ENCODE data around the gene SYNE1.
"Not testable (repeated sequence)": the region's sequence is repeated elsewhere in the genome, so short reads cannot be mapped to it uniquely, and the experiment has no call there.

SYNE1 gene

DNA sequence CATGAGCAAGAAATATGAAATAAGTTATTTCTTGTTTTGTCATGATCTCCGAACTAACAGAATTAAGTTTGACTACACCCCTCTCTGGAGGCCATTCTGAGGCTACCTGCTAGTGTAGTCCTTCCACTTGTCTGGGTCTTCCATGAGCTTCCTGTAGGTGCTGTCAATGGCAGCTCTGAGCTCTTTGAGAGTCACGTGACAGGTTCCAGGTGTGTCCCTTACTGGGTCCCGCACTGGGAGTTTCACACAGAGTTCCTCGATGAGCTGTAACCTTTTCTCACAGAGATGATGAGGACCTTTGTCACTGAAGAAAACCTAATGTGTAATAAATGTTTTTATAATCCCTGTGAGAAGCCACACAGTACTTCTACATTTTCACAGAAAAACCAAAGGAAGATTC, 186.6 kb downstream of the SYNE1 start:
- DNase-seq (ENCODE audit: low read depth, low spot score): no peak
- no peaks in the 10 kb centered on the region for H3K9me3 ChIP-seq (ENCODE audit: insufficient read depth, low read length)
- TF ChIP-seq YY1 (IDR thresholded peaks at IDR 0.05; ENCODE audit: insufficient read depth, insufficient read length): no peak
- TF ChIP-seq SUZ12 (IDR thresholded peaks at IDR 0.05; ENCODE audit: extremely low read depth, insufficient read depth, insufficient read length): no peak
- TF ChIP-seq ZNF274 (IDR thresholded peaks at IDR 0.05; ENCODE audit: low read depth, low read length): no peak
- H3K9ac ChIP-seq (ENCODE audit: insufficient read length, low read depth): no peak overlapping the region
- H3K27me3 ChIP-seq (ENCODE audit: insufficient read depth, insufficient read length): no peaks in the 10 kb centered on the region
- no peak overlapping the region for H3K4me3 ChIP-seq (ENCODE audit: insufficient read length, low read depth)
- no peaks in the 10 kb centered on the region for H3K4me1 ChIP-seq (ENCODE audit: insufficient read depth, insufficient read length)
- H3K36me3 ChIP-seq (ENCODE audit: insufficient read depth, insufficient read length, low read length): no peaks in the 10 kb centered on the region

DNA sequence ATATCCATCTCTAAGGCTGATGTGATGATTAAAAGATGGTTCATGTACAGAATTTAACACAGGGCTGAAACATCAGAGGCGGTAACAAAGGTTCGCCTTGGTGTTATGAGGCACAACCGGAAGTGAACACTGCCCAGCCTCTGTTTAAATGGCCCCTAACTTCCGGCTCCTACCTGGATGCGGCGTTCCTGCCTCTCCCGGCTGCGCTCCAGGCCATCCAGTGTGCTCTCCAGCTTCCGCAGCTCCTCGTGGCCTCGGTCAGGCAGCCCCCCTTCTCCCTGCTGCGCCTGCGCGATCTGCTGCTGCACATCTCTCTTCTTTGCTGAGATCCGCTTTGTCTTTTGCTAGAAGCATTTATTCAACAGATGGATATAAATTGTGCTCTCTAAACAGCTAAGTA, 195.3 kb downstream of the SYNE1 start:
- no peak for DNase-seq (ENCODE audit: low read depth, low spot score)
- TF ChIP-seq SUZ12 (IDR thresholded peaks at IDR 0.05; ENCODE audit: extremely low read depth, insufficient read depth, insufficient read length) (no peak), YY1 (IDR thresholded peaks at IDR 0.05; ENCODE audit: insufficient read depth, insufficient read length) (no peak), ZNF274 (IDR thresholded peaks at IDR 0.05; ENCODE audit: low read depth, low read length) (no peak)

DNA sequence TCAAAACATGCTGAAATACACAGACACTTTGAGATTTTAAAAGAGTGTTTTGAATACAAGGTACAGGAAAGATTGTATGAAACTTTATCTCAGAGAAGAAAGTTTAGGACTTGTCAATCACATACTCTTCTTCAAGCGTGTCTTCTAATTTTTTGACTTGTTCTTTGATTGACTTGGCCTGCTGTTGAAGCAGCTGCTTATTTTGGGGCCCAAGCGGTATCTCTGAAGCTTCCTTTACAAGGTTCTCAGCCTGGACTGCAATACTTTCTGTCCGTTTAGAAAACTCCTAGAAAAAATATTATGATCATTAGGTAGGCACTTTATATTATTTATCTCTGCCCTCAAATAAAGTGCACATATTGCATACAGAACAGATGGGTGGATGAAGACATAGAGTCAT, 201.3 kb downstream of the SYNE1 start:
- H3K27me3 ChIP-seq (ENCODE audit: insufficient read depth, insufficient read length): no peaks in the 10 kb centered on the region
- no peaks in the 10 kb centered on the region for H3K9me3 ChIP-seq (ENCODE audit: insufficient read depth, low read length)
- no peak overlapping the region for H3K4me3 ChIP-seq (ENCODE audit: insufficient read length, low read depth)
- H3K4me1 ChIP-seq (ENCODE audit: insufficient read depth, insufficient read length): no peaks in the 10 kb centered on the region
- no peak for DNase-seq (ENCODE audit: low read depth, low spot score)
- no peak overlapping the region for H3K9ac ChIP-seq (ENCODE audit: insufficient read length, low read depth)
- TF ChIP-seq SUZ12 (IDR thresholded peaks at IDR 0.05; ENCODE audit: extremely low read depth, insufficient read depth, insufficient read length) (no peak), YY1 (IDR thresholded peaks at IDR 0.05; ENCODE audit: insufficient read depth, insufficient read length) (no peak), ZNF274 (IDR thresholded peaks at IDR 0.05; ENCODE audit: low read depth, low read length) (no peak)
- no peaks in the 10 kb centered on the region for H3K36me3 ChIP-seq (ENCODE audit: insufficient read depth, insufficient read length, low read length)

More for the DNA sequence above, 195.3 kb downstream of the SYNE1 start:
- Histone ChIP-seq H3K4me1 (ENCODE audit: insufficient read depth, insufficient read length) (no peaks in the 10 kb centered on the region), H3K4me3 (ENCODE audit: insufficient read length, low read depth) (no peak overlapping the region), H3K36me3 (ENCODE audit: insufficient read depth, insufficient read length, low read length) (no peaks in the 10 kb centered on the region), H3K27me3 (ENCODE audit: insufficient read depth, insufficient read length) (no peaks in the 10 kb centered on the region), H3K9me3 (ENCODE audit: insufficient read depth, low read length) (no peaks in the 10 kb centered on the region), H3K9ac (ENCODE audit: insufficient read length, low read depth) (no peak overlapping the region)

DNA sequence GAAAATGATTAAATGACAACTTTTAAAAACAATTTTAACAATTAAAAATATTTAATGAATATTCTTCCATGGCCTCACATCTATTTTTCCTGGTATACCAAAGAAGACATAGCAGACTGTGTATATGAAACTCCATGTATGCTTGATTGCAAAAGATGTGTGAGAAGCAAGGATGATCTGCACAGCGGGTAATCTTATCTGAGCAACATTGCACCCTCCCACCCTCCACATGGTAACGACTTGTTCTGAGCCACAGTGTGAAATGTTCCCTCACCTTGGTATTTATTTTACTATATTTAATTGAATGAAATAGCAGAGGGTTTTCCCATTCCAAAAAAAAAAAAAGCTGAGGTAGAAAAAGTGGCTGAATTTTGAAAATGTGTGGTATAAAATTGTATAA, 204.4 kb downstream of the SYNE1 start:
- H3K9me3 ChIP-seq (ENCODE audit: insufficient read depth, low read length): no peaks in the 10 kb centered on the region
- no peak overlapping the region for H3K9ac ChIP-seq (ENCODE audit: insufficient read length, low read depth)
- H3K36me3 ChIP-seq (ENCODE audit: insufficient read depth, insufficient read length, low read length): no peaks in the 10 kb centered on the region
- no peak for TF ChIP-seq ZNF274 (IDR thresholded peaks at IDR 0.05; ENCODE audit: low read depth, low read length)
- H3K4me1 ChIP-seq (ENCODE audit: insufficient read depth, insufficient read length): no peaks in the 10 kb centered on the region
- H3K27me3 ChIP-seq (ENCODE audit: insufficient read depth, insufficient read length): no peaks in the 10 kb centered on the region
- no peak overlapping the region for H3K4me3 ChIP-seq (ENCODE audit: insufficient read length, low read depth)
- DNase-seq (ENCODE audit: low read depth, low spot score): no peak

- no peak for DNase-seq (ENCODE audit: low read depth, low spot score)
- Histone ChIP-seq H3K27me3 (ENCODE audit: insufficient read depth, insufficient read length) (no peaks in the 10 kb centered on the region), H3K4me3 (ENCODE audit: insufficient read length, low read depth) (no peak overlapping the region), H3K4me1 (ENCODE audit: insufficient read depth, insufficient read length) (no peaks in the 10 kb centered on the region), H3K36me3 (ENCODE audit: insufficient read depth, insufficient read length, low read length) (no peaks in the 10 kb centered on the region), H3K9me3 (ENCODE audit: insufficient read depth, low read length) (no peaks in the 10 kb centered on the region), H3K9ac (ENCODE audit: insufficient read length, low read depth) (no peak overlapping the region)
- TF ChIP-seq SUZ12 (IDR thresholded peaks at IDR 0.05; ENCODE audit: extremely low read depth, insufficient read depth, insufficient read length): no peak
- TF ChIP-seq YY1 (IDR thresholded peaks at IDR 0.05; ENCODE audit: insufficient read depth, insufficient read length): no peak
- TF ChIP-seq ZNF274 (IDR thresholded peaks at IDR 0.05; ENCODE audit: low read depth, low read length): no peak
Measured at GRCh38 chr6:152428126-152428525, 209.0 kb downstream of the SYNE1 start.

DNA sequence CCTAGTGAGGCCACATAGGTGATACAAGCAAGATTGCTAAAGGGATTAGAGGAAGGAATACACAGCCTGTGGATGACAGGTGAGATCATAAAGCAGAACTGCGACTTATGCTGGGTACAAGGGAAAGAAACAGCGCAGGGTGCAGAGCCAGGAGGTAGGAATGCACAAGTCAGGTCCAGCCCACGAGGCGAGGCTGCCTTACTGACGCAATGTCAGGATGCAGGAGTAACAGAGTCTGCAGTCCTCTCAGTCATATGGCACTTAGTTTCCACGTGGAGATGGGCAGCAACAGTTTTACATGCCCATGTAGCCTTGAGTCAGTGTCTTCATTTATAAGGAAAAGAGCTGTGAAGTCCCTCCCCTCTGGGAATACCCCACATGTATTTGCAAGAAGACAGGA, 210.9 kb downstream of the SYNE1 start:
- no peak for TF ChIP-seq YY1 (IDR thresholded peaks at IDR 0.05; ENCODE audit: insufficient read depth, insufficient read length)
- TF ChIP-seq SUZ12 (IDR thresholded peaks at IDR 0.05; ENCODE audit: extremely low read depth, insufficient read depth, insufficient read length): no peak
- no peak for TF ChIP-seq ZNF274 (IDR thresholded peaks at IDR 0.05; ENCODE audit: low read depth, low read length)
- Histone ChIP-seq H3K4me3 (ENCODE audit: insufficient read length, low read depth) (no peak overlapping the region), H3K27me3 (ENCODE audit: insufficient read depth, insufficient read length) (no peaks in the 10 kb centered on the region), H3K36me3 (ENCODE audit: insufficient read depth, insufficient read length, low read length) (no peaks in the 10 kb centered on the region), H3K4me1 (ENCODE audit: insufficient read depth, insufficient read length) (no peaks in the 10 kb centered on the region), H3K9ac (ENCODE audit: insufficient read length, low read depth) (no peak overlapping the region), H3K9me3 (ENCODE audit: insufficient read depth, low read length) (no peaks in the 10 kb centered on the region)
- no peak for DNase-seq (ENCODE audit: low read depth, low spot score)

DNA sequence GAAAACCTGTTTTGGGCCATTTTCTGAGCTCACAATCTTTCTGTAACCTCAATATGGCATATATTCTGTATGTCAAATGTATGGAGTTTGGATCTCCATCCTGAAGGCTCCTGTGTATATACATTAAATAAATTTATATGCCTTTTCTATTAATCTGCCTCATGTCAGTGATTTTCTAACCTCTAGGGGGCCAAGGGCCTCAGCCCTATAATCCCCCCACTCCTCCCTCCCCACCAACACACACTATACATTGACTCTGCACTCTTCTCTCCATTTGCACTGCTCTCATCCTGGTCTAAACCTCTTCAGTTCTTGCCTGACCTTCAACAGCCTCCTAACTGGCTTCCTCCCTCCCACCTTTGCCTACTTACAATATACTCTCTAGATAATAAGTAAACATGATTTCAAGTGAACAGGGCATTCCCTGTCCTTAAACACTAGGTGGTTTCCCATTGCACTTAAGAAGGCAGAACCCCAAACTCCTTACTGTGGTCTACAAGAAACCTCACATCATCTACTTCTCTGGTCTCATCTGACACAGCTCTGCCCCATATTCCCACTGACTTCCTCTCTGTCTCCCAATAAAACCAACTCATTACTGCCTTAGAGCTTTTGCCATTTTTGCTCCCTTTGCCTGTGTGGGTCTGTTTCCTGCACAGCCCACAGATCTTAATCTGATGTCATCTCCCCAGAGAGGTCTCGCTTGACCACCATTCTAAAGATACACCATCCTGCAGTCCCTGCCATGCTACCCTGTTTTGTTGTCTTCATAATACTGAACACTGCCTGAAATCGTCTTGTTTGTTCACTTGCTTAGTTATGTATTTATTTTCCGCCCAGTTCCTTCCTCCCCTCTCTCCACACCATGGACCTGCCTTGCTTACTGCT, 213.7 kb downstream of the SYNE1 start:
- no peaks in the 10 kb centered on the region for H3K4me1 ChIP-seq (ENCODE audit: insufficient read depth, insufficient read length)
- DNase-seq (ENCODE audit: low read depth, low spot score): no peak
- H3K9ac ChIP-seq (ENCODE audit: insufficient read length, low read depth): no peak overlapping the region
- H3K36me3 ChIP-seq (ENCODE audit: insufficient read depth, insufficient read length, low read length): no peaks in the 10 kb centered on the region
- H3K27me3 ChIP-seq (ENCODE audit: insufficient read depth, insufficient read length): no peaks in the 10 kb centered on the region
- TF ChIP-seq SUZ12 (IDR thresholded peaks at IDR 0.05; ENCODE audit: extremely low read depth, insufficient read depth, insufficient read length) (no peak), YY1 (IDR thresholded peaks at IDR 0.05; ENCODE audit: insufficient read depth, insufficient read length) (no peak), ZNF274 (IDR thresholded peaks at IDR 0.05; ENCODE audit: low read depth, low read length) (no peak)
- no peaks in the 10 kb centered on the region for H3K9me3 ChIP-seq (ENCODE audit: insufficient read depth, low read length)
- H3K4me3 ChIP-seq (ENCODE audit: insufficient read length, low read depth): no peak overlapping the region

GRCh38 chr6:152421496-152421895, 215.7 kb downstream of the SYNE1 start:
- H3K9me3 ChIP-seq (ENCODE audit: insufficient read depth, low read length): not testable (repeated sequence)

More at GRCh38 chr6:152421496-152421895, 215.7 kb downstream of the SYNE1 start:
- H3K9ac ChIP-seq (ENCODE audit: insufficient read length, low read depth); H3K4me1 ChIP-seq (ENCODE audit: insufficient read depth, insufficient read length); H3K4me3 ChIP-seq (ENCODE audit: insufficient read length, low read depth); H3K36me3 ChIP-seq (ENCODE audit: insufficient read depth, insufficient read length, low read length); H3K27me3 ChIP-seq (ENCODE audit: insufficient read depth, insufficient read length); DNase-seq (ENCODE audit: low read depth, low spot score): not testable (repeated sequence)
